BE2C (cell line): Measurements from ENCODE around the gene GMPR.
A peak's percentile ranks its signal among the peaks of the same experiment; 100 is the strongest.

Experiments
- DNase-seq: peaks from one replicate; pipeline ENCODE4 v3.0.0-alpha.2; 2020
- H3K27me3 ChIP-seq: fragments of 250-450 bp; sonication (Bioruptor Pico); 2 replicates; pipeline ENCODE4 v1.5.1; 2020; ENCODE audit warnings: mild to moderate bottlenecking
- H3K36me3 ChIP-seq: fragments of 250-450 bp; sonication (Bioruptor Pico); 2 replicates; pipeline ENCODE4 v1.5.1; 2020; ENCODE audit warnings: mild to moderate bottlenecking
- H3K4me1 ChIP-seq: fragments of 250-450 bp; sonication (Bioruptor Pico); 2 replicates; pipeline ENCODE4 v1.5.1; 2020
- H3K4me3 ChIP-seq: 2 replicates; pipeline ENCODE4 v1.5.1; 2011; ENCODE audit warnings: low read depth, low read length
- H3K9me3 ChIP-seq: fragments of 250-450 bp; sonication (Bioruptor Pico); 2 replicates; pipeline ENCODE4 v1.5.1; 2020
- CTCF ChIP-seq: IDR thresholded peaks from 2 replicates; pipeline ENCODE4 v1.5.1; 2012; ENCODE audit warnings: mild to moderate bottlenecking, low read depth, low read length

GMPR gene

GRCh38 chr6:16279243-16279642 is 40.9 kb downstream of the GMPR start:
- no peaks in the 10 kb centered on the region for H3K27me3 ChIP-seq
- no peaks in the 10 kb centered on the region for H3K36me3 ChIP-seq
- H3K4me1 ChIP-seq = no peaks in the 10 kb centered on the region
- no peak overlapping the region for H3K4me3 ChIP-seq
- no peak for TF ChIP-seq CTCF
- no peak for DNase-seq
- no peaks in the 10 kb centered on the region for H3K9me3 ChIP-seq

- H3K4me3 ChIP-seq = no peak overlapping the region
- no peaks in the 10 kb centered on the region for H3K4me1 ChIP-seq
- H3K27me3 ChIP-seq = no peaks in the 10 kb centered on the region
- DNase-seq = no peak
- H3K9me3 ChIP-seq = no peaks in the 10 kb centered on the region
- no peak for TF ChIP-seq CTCF
- H3K36me3 ChIP-seq = no peaks in the 10 kb centered on the region
These were observed 44.0 kb downstream of the GMPR start for GRCh38 chr6:16282370-16282769.

DNA sequence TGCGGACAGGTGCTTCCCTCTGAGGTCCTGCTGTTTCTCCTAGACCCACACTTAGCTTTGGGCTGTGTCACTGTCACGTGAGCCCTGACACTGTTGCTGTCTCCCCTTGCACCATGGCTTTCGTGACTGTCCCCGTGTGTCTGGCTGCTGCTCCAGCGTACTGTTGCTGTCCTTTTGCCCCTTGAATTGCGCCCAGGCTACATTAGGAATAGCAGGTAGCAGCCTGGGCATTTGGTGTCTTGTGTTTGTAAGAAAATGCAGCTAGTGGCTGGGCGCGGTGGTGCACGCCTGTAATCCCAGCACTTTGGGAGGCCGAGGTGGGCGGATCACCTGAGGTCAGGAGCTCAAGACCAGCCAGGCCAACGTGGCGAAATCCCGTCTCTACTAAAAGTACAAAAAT is 46.1 kb downstream of the GMPR start:
- TF ChIP-seq CTCF = no peak

GRCh38 chr6:16285467-16286150 is 47.2 kb downstream of the GMPR start:
- Histone ChIP-seq H3K36me3 (no peaks in the 10 kb centered on the region), H3K4me1 (no peaks in the 10 kb centered on the region), H3K4me3 (no peak overlapping the region), H3K9me3 (no peaks in the 10 kb centered on the region), H3K27me3 (no peaks in the 10 kb centered on the region)
- no peak for TF ChIP-seq CTCF
- no peak for DNase-seq

More for the DNA sequence above, 46.1 kb downstream of the GMPR start:
- DNase-seq = no peak
- H3K4me1 ChIP-seq = no peaks in the 10 kb centered on the region
- H3K27me3 ChIP-seq = no peaks in the 10 kb centered on the region
- no peak overlapping the region for H3K4me3 ChIP-seq
- H3K9me3 ChIP-seq = no peaks in the 10 kb centered on the region
- H3K36me3 ChIP-seq = no peaks in the 10 kb centered on the region

- peak; percentile 76 for DNase-seq
- Histone ChIP-seq H3K36me3 (no peaks in the 10 kb centered on the region), H3K9me3 (no peaks in the 10 kb centered on the region), H3K4me1 (no peaks in the 10 kb centered on the region), H3K4me3 (no peak overlapping the region), H3K27me3 (no peaks in the 10 kb centered on the region)
- peak; percentile 89 for TF ChIP-seq CTCF
These were observed 47.8 kb downstream of the GMPR start for GRCh38 chr6:16286151-16286522.

DNA sequence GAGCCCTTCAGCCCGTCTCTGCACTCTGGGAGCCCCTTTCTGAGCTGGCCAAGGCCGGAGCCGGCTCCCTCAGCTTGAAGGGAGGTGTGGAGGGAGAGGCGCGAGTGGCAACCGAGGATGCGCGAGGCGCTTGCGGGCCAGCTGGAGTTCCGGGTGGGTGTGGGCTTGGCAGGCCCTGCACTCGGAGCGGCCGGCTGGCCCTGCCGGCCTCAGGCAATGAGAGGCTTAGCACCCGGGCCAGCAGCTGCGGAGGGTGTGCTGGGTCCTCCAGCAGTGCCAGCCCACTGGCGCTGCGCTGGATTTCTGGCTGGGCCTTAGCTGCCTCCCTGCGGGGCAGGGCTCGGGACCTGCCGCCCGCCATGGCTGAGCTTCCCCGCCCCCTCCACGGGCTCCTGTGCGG is 49.8 kb downstream of the GMPR start:
- Histone ChIP-seq H3K4me1 (no peaks in the 10 kb centered on the region), H3K27me3 (peaks cover 5% of the 10 kb centered on the region), H3K4me3 (no peak overlapping the region), H3K36me3 (no peaks in the 10 kb centered on the region), H3K9me3 (no peaks in the 10 kb centered on the region)
- no peak for TF ChIP-seq CTCF
- no peak for DNase-seq
